Activated CD4-positive, alpha-beta T cell treated with anti-CD3 and anti-CD28 coated beads for 36 hours (primary cell): ENCODE results near the gene AKAP8L. TPM values are rescaled to one million over a fixed set of nuclear protein-coding genes. Genes with fewer than 3 reads are reported as not detected.
"Not testable (repeated sequence)": the region's sequence is repeated elsewhere in the genome, so short reads cannot be mapped to it uniquely, and the experiment has no call there.

ENCODE experiments used
- ATAC-seq: fragments of 200-7000 bp; cut with Tn5 transposase; one replicate; pipeline ENCODE4 v1.10.0; 2021; ENCODE audit warnings: mild to moderate bottlenecking, moderate library complexity
- CTCF ChIA-PET: fragments of 350-600 bp; sonication (Branson Sonifier 250); formaldehyde crosslinking; loops from one replicate; lab custom pipeline; 2021; ENCODE audit warnings: antibody characterized with exemption; lab: Charles Lee
- POLR2A ChIA-PET: fragments of 350-600 bp; sonication (Branson Sonifier 250); formaldehyde crosslinking; loops from one replicate; lab custom pipeline; 2021; ENCODE audit warnings: antibody characterized with exemption, inconsistent platforms; lab: Charles Lee
- DNase-seq: peaks from one replicate; pipeline ENCODE4 v3.0.0-alpha.2; 2020
- H3K27ac Mint-ChIP-seq: one replicate; pipeline ENCODE4 v1.8.0; 2021; ENCODE audit warnings: mixed read lengths
- H3K27me3 Mint-ChIP-seq: one replicate; pipeline ENCODE4 v1.8.0; 2021; ENCODE audit warnings: mixed read lengths
- H3K36me3 Mint-ChIP-seq: one replicate; pipeline ENCODE4 v1.8.0; 2021; ENCODE audit warnings: low read depth, mixed read lengths
- H3K4me1 Mint-ChIP-seq: one replicate; pipeline ENCODE4 v1.8.0; 2021; ENCODE audit warnings: mixed read lengths
- H3K4me3 Mint-ChIP-seq: one replicate; pipeline ENCODE4 v1.8.0; 2021; ENCODE audit warnings: mild to moderate bottlenecking, moderate library complexity, mixed read lengths
- H3K9me3 Mint-ChIP-seq: one replicate; pipeline ENCODE4 v1.8.0; 2021; ENCODE audit warnings: low read depth, mixed read lengths
- intact Hi-C, 2 experiments: fragments of 100-400 bp; cut with DNase I in 1 of 2; cut with micrococcal nuclease in 1 of 2; formaldehyde crosslinking; loops; one replicate each; pipeline versions ENCODE4 v1.14.2 to v1.15.1; 2022 to 2024; cut with DNase I, micrococcal nuclease
- microRNA-seq: library from miRNA; unstranded; fragments of <30 nt; microRNA quantifications from one replicate; pipeline ENCODE4 v1.2.0, GENCODE V29; 2021; ENCODE audit warnings: borderline replicate concordance
- total RNA-seq, 2 experiments: library from RNA; stranded (reverse); gene quantifications; one replicate each; pipeline ENCODE4 v1.2.3, GENCODE V29; 2021

Gene AKAP8L
- total RNA-seq, 2 experiments from 2014 or later = 76.2 to 89.9 TPM

GRCh38 chr19:15341328-15341727, 77.5 kb downstream of the AKAP8L start:
- H3K27me3 Mint-ChIP-seq, DNase-seq, CTCF ChIA-PET, H3K27ac Mint-ChIP-seq, H3K4me3 Mint-ChIP-seq, H3K36me3 Mint-ChIP-seq, H3K4me1 Mint-ChIP-seq, POLR2A ChIA-PET, intact Hi-C loops, ATAC-seq, H3K9me3 Mint-ChIP-seq: not testable (repeated sequence)

GRCh38 chr19:15340086-15340485, 78.7 kb downstream of the AKAP8L start:
- Mint-ChIP-seq H3K4me1 (no peaks in the 10 kb centered on the region), H3K27ac (no peak overlapping the region), H3K4me3 (no peak overlapping the region), H3K9me3 (no peaks in the 10 kb centered on the region), H3K27me3 (no peaks in the 10 kb centered on the region), H3K36me3 (peaks cover 8% of the 10 kb centered on the region)
- CTCF ChIA-PET = interaction anchor here (1.5 kb wide), 1 partner anchor 10 kb away, joined by 3 read pairs; no protein-coding TSS in a partner anchor
- POLR2A ChIA-PET = no interaction called here
- no peak for ATAC-seq
- intact Hi-C loops = no loop called here
- no peak for DNase-seq

- POLR2A ChIA-PET = interaction anchor here (0.7 kb wide), 1 partner anchor 239 kb away, joined by 9 read pairs; no protein-coding TSS in a partner anchor
- CTCF ChIA-PET = no interaction called here
- H3K27me3 Mint-ChIP-seq = no peaks in the 10 kb centered on the region
- H3K4me3 Mint-ChIP-seq = no peak overlapping the region
- DNase-seq (no peak), ATAC-seq (no peak)
- no peaks in the 10 kb centered on the region for H3K9me3 Mint-ChIP-seq
- peaks cover 7% of the 10 kb centered on the region for H3K4me1 Mint-ChIP-seq
- intact Hi-C loops = no loop called here
- H3K36me3 Mint-ChIP-seq = peaks cover 4% of the 10 kb centered on the region
- H3K27ac Mint-ChIP-seq = no peak overlapping the region
These were observed 81.6 kb downstream of the AKAP8L start for GRCh38 chr19:15337202-15337601.

- ATAC-seq, CTCF ChIA-PET, H3K36me3 Mint-ChIP-seq, H3K4me1 Mint-ChIP-seq, intact Hi-C loops, DNase-seq, H3K27ac Mint-ChIP-seq, H3K4me3 Mint-ChIP-seq, H3K9me3 Mint-ChIP-seq, H3K27me3 Mint-ChIP-seq: not testable (repeated sequence)
- POLR2A ChIA-PET = interaction anchor here (0.6 kb wide), 1 partner anchor 25 kb away, joined by 4 read pairs; no protein-coding TSS in a partner anchor
These were observed 82.8 kb downstream of the AKAP8L start for GRCh38 chr19:15335992-15336391.

- Mint-ChIP-seq H3K4me1 (peaks cover 38% of the 10 kb centered on the region), H3K9me3 (no peaks in the 10 kb centered on the region), H3K27me3 (no peaks in the 10 kb centered on the region), H3K36me3 (peaks cover 28% of the 10 kb centered on the region), H3K27ac (peak within 1 kb of the TSS; percentile 96), H3K4me3 (peak within 1 kb of the TSS; percentile 94)
- DNase-seq (peak; percentile 87), ATAC-seq (peak; percentile 43)
- intact Hi-C loops = loop anchor here (1.0 to 5.0 kb wide), 10 partner anchors 31 to 505 kb away; partner anchors contain the start of genes AKAP8 (in 2 of the 2) and AKAP8L (in 1 of the 2)
- CTCF ChIA-PET = interaction anchor here (0.6 to 2.1 kb wide), 3 partner anchors 8 to 208 kb away, joined by 3 to 9 read pairs (median 5); partner anchors contain the start of gene AKAP8
- POLR2A ChIA-PET = interaction anchor here (1.0 to 3.1 kb wide), 2 partner anchors 24 to 46 kb away, joined by 5 to 34 read pairs; partner anchors contain the start of gene AKAP8
These were observed 86.3 kb downstream of the AKAP8L start, which contains the start of gene BRD4 for GRCh38 chr19:15332311-15332996. Gene BRD4, minus strand, starts transcription at chr19:15332539. Its CDS starts 59,440 bp downstream, at chr19:15273099.

- ATAC-seq (peak; percentile 48), DNase-seq (peak; percentile 76)
- intact Hi-C loops = loop anchor here (1.0 to 5.0 kb wide), 15 partner anchors 27 to 506 kb away; partner anchors contain the start of genes AKAP8 (in 2 of the 2) and AKAP8L (in 1 of the 2)
- ChIA-PET CTCF (no interaction called here), POLR2A (interaction anchor here (0.8 to 3.1 kb wide), 3 partner anchors 23 to 47 kb away, joined by 3 to 34 read pairs (median 5); partner anchors contain the start of gene AKAP8)
- H3K36me3 Mint-ChIP-seq = peaks cover 31% of the 10 kb centered on the region
- H3K27me3 Mint-ChIP-seq = no peaks in the 10 kb centered on the region
- no peaks in the 10 kb centered on the region for H3K9me3 Mint-ChIP-seq
- peak overlapping the region; percentile 94 for H3K4me3 Mint-ChIP-seq
- H3K27ac Mint-ChIP-seq = peak overlapping the region; percentile 96
- peaks cover 46% of the 10 kb centered on the region for H3K4me1 Mint-ChIP-seq
These were observed 87.1 kb downstream of the AKAP8L start for GRCh38 chr19:15331419-15332310.

- Mint-ChIP-seq H3K4me3 (peak overlapping the region; percentile 84), H3K9me3 (no peaks in the 10 kb centered on the region), H3K4me1 (peaks cover 52% of the 10 kb centered on the region), H3K27me3 (no peaks in the 10 kb centered on the region), H3K36me3 (peaks cover 33% of the 10 kb centered on the region), H3K27ac (peak overlapping the region; percentile 96)
- ChIA-PET CTCF (no interaction called here), POLR2A (interaction anchor here (0.8 to 1.1 kb wide), 3 partner anchors 9 to 38 kb away, joined by 3 to 8 read pairs (median 4); no protein-coding TSS in a partner anchor)
- intact Hi-C loops = loop anchor here (1.0 to 5.0 kb wide), 10 partner anchors 27 to 506 kb away; partner anchors contain the start of genes AKAP8 (in 1 of the 2) and AKAP8L (in 1 of the 2)
- ATAC-seq (peak; percentile 20), DNase-seq (no peak)
These were observed 87.9 kb downstream of the AKAP8L start for GRCh38 chr19:15330801-15331418.

Small RNA genes lying within 50 kb of the gene (microRNA-seq; reads per million reads assigned to microRNA genes)
- gene MIR1470 = not detected

Other genes with a start within 250 kb of the AKAP8L start
- under 1 TPM; 0.02 to 0.25 TPM for gene NOTCH3, start 218.0 kb downstream of the AKAP8L start, total RNA-seq
- under 1 TPM in 1 of 2 experiments, not detected in 1; 0.09 TPM for gene EPHX3, start 186.5 kb downstream of the AKAP8L start, total RNA-seq
- gene BRD4, start 86.4 kb downstream of the AKAP8L start, total RNA-seq = 100 to 1,000 TPM; 106 to 126 TPM
- gene AKAP8, start 39.2 kb downstream of the AKAP8L start, total RNA-seq = 10 to 100 TPM; 47.9 to 54.3 TPM
- 10 to 100 TPM; 21.2 to 22.6 TPM for gene WIZ, start 31.0 kb upstream of the AKAP8L start, total RNA-seq
- gene RASAL3, start 45.6 kb upstream of the AKAP8L start, total RNA-seq = 10 to 100 TPM; 80.7 to 97.7 TPM
- under 1 TPM in 1 of 2 experiments, not detected in 1; 0.14 TPM for gene PGLYRP2, start 60.5 kb upstream of the AKAP8L start, total RNA-seq
- gene CYP4F22, start 89.5 kb upstream of the AKAP8L start, total RNA-seq = under 1 TPM; 0.54 to 0.80 TPM
- gene CYP4F8, start 196.2 kb upstream of the AKAP8L start, total RNA-seq = not detected
- under 1 TPM; 0.07 to 0.19 TPM for gene CYP4F3, start 221.9 kb upstream of the AKAP8L start, total RNA-seq